GM12878 (cell line): ENCODE measurements around the gene FXYD3. TPM values are rescaled to one million over a fixed set of nuclear protein-coding genes. Genes with fewer than 3 reads are reported as not detected.

Experiments
- ATAC-seq: fragments of 200-7000 bp; cut with Tn5 transposase; 3 replicates; pipeline ENCODE4 v1.9.1; 2020; ENCODE audit warnings: mild to moderate bottlenecking, moderate library complexity
- BruUV-seq: library from RNA; stranded (reverse); fragments of 400-500 nt; replicated peaks from 2 replicates; lab custom pipeline; 2021; lab: Mats Ljungman, UMichigan
- CTCF ChIA-PET: fragments of 300-600 bp; sonication (Branson Sonifier 250); formaldehyde crosslinking; extraction: SDS; loops from one replicate; lab custom pipeline; 2021; ENCODE audit warnings: inconsistent platforms; lab: Yijun Ruan, JAX
- POLR2A ChIA-PET: fragments of 350-600 bp; formaldehyde crosslinking; extraction: SDS; loops from one replicate; lab custom pipeline; 2021; ENCODE audit warnings: inconsistent platforms; lab: Charles Lee
- RAD21 ChIA-PET: fragments of 300-600 bp; sonication (Branson Sonifier 250); formaldehyde crosslinking; loops from one replicate; lab custom pipeline; 2023; ENCODE audit warnings: antibody characterized with exemption; ENCODE audit not compliant: unreplicated experiment; lab: Charles Lee
- SMC1A ChIA-PET: fragments of 300-600 bp; sonication (Branson Sonifier 250); formaldehyde crosslinking; loops from one replicate; lab custom pipeline; 2023; ENCODE audit not compliant: unreplicated experiment, uncharacterized antibody; lab: Charles Lee
- DNase-seq: peaks from one replicate; pipeline ENCODE4 v3.0.0-alpha.2; 2011; ENCODE audit warnings: low read depth, low spot score
- FAIRE-seq: peaks from 3 replicates; lab custom pipeline; 2011; peaks lifted over from hg19 to GRCh38; lab: Jason Lieb, UNC
- H2AFZ ChIP-seq: 2 replicates; pipeline ENCODE4 v1.6.0; 2011; ENCODE audit warnings: low read depth, low read length, control low read depth; ENCODE audit not compliant: control insufficient read depth
- H3K27ac ChIP-seq: 2 replicates; pipeline ENCODE4 v1.5.1; 2011; ENCODE audit warnings: control low read depth; ENCODE audit not compliant: control insufficient read depth, insufficient read depth
- H3K27me3 ChIP-seq, 2 experiments: replicated peaks in 1 of 2; 2 replicates each; pipeline versions ENCODE4 v1.6.0 to v1.6.1; 2011; ENCODE audit warnings: low read length in 1 of 2; ENCODE audit not compliant: control insufficient read depth in 2 of 2, insufficient read depth in 2 of 2
- H3K36me3 ChIP-seq, 2 experiments: 2 replicates each; pipeline ENCODE4 v1.5.1; 2011; ENCODE audit warnings: low read length in 1 of 2; ENCODE audit not compliant: control insufficient read depth in 2 of 2, insufficient read depth in 2 of 2
- H3K4me1 ChIP-seq: 2 replicates; pipeline ENCODE4 v1.6.1; 2011; ENCODE audit warnings: mild to moderate bottlenecking, low read length, moderate library complexity, mixed read lengths; ENCODE audit not compliant: control insufficient read depth, insufficient read depth
- H3K4me2 ChIP-seq: 2 replicates; pipeline ENCODE4 v1.6.0; 2011; ENCODE audit warnings: control low read depth; ENCODE audit not compliant: control insufficient read depth, insufficient read depth
- H3K4me3 ChIP-seq: fragments of 200-600 bp; sonication (generic); 2 replicates; pipeline ENCODE4 v1.5.1; 2016
- H3K79me2 ChIP-seq: 2 replicates; pipeline ENCODE4 v1.6.0; 2011; ENCODE audit warnings: low read length; ENCODE audit not compliant: control insufficient read depth, insufficient read depth
- H3K9ac ChIP-seq: 2 replicates; pipeline ENCODE4 v1.8.0; 2011; ENCODE audit warnings: low read length, control low read depth, mixed read lengths; ENCODE audit not compliant: control insufficient read depth, insufficient read depth
- H3K9me3 ChIP-seq: replicated peaks from 3 replicates; pipeline ENCODE4 v1.5.1; 2011; ENCODE audit warnings: mild to moderate bottlenecking, low read length; ENCODE audit not compliant: control insufficient read depth, insufficient read depth
- H4K20me1 ChIP-seq: 2 replicates; pipeline ENCODE4 v1.6.0; 2011; ENCODE audit not compliant: control insufficient read depth, insufficient read depth
- EGR1 ChIP-seq, 2 experiments: IDR thresholded peaks; 1 replicate in 1 of 2; 2 replicates in 1 of 2; pipeline ENCODE4 v1.6.1; 2011 to 2012; ENCODE audit warnings: low read depth in 2 of 2, low read length in 2 of 2, borderline replicate concordance in 1 of 2, mild to moderate bottlenecking in 1 of 2, moderate library complexity in 1 of 2
- LARP7 ChIP-seq: fragments of 450-650 bp; IDR thresholded peaks from 2 replicates; pipeline ENCODE4 v1.6.1; 2017; ENCODE audit warnings: mild to moderate bottlenecking
- WGBS: methylation state at CpG from one replicate; pipeline ENCODE4 v1.1.6; 2016; ENCODE audit warnings: low lambda C conversion rate; ENCODE audit not compliant: insufficient replicate concordance, insufficient coverage; ENCODE audit errors: missing lambda C conversion rate; 5-methylcytosine and 5-hydroxymethylcytosine counted together
- in situ Hi-C: fragments of 300-500 bp; cut with MboI; formaldehyde crosslinking; loops from 9 replicates; pipeline ENCODE4 v1.14.3; 2018; ENCODE audit warnings: mixed read lengths
- intact Hi-C: fragments of 100-400 bp; cut with micrococcal nuclease; formaldehyde crosslinking; loops from one replicate; pipeline ENCODE4 v1.14.2; 2022; ENCODE audit not compliant: unreplicated experiment
- polyA plus RNA-seq, 11 experiments: library from polyadenylated mRNA; depleted of rRNA in 4 of 11; unstranded in 6 of 11; stranded (reverse) in 5 of 11; fragments of >200 nt; fragmentation: Nextera tagmentation in 4 of 11; fragmentation: Illumina TruSeq in 1 of 11; extraction: Ambion mirVana in 4 of 11; extraction: Trizol in 1 of 11; gene quantifications; 1 replicate in 1 of 11; 2 replicates in 10 of 11; pipeline versions ENCODE4 v1.2.1 to v1.2.3, GENCODE V29; 2011 to 2016; ENCODE audit warnings: inconsistent platforms in 2 of 11, missing spikeins in 2 of 11, low read depth in 1 of 11
- total RNA-seq, 4 experiments: library from RNA; depleted of rRNA in 3 of 4; stranded (reverse); fragments of >200 nt in 3 of 4; fragmentation: Illumina TruSeq in 1 of 4; extraction: Trizol in 1 of 4; gene quantifications; 2 replicates each; pipeline versions ENCODE4 v1.2.1 to v1.2.3, GENCODE V29; 2013 to 2021
- TF ChIP-seq, protein P1 (sequence below): fragments of 450-650 bp; IDR thresholded peaks from 2 replicates; pipeline ENCODE4 v1.6.1; 2016; ENCODE audit warnings: mild to moderate bottlenecking, moderate library complexity, borderline replicate concordance

Gene FXYD3
- total and polyA plus RNA-seq, 10 of the 15 experiments (the other 5 are each of a cell fraction or from before 2014, with no cell fraction given): 0.09 to 0.44 TPM; not detected in 8

DNA sequence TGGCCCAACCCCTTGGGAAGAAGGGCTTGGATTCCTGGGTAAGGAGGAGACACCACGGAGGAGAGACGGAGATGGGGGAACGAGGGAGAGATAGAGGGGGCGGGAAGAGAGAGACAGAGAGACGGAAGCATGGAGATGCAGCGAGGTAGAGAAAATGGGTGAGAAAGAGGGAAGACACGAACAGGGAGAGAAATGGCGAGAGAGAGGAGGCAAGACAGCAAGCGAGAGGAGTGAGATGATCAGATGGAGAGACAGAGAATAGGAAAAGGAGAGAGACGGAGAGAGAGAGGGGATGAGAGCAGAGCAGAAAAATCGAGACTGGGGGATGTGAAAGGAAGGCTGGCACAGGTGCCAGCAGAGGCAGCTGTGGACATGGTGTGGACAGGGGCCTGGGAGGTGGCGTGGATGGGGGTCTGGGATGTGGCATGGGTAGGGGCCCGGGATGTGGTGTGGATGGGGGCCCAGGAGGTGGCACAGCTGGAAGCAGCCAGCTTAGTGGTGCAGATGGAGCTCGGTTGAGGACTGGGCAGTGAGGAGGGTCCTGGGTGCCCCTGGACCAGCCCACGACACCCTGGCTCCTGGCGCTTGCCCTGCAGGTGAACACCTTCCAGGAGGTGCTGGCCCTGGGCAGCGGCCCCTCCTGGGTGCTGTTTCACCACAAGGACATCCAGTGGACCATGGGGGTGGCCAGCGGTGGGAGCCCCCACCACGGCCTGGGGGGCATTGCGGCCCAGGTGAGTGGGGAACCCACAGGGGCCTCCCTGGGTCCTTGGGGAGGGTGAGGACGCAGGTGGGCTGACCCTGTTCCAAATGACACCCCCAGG lies 40.2 kb upstream of the FXYD3 start:
- no peak overlapping the region for H2AFZ ChIP-seq

More for the DNA sequence above, 40.2 kb upstream of the FXYD3 start:
- in situ Hi-C loops (no loop called here), intact Hi-C loops (no loop called here)
- Histone ChIP-seq H3K79me2 (no peaks in the 10 kb centered on the region), H3K9me3 (no peaks in the 10 kb centered on the region; the same call in 2 of the 3 replicates), H3K9ac (no peak overlapping the region), H4K20me1 (no peaks in the 10 kb centered on the region), H3K36me3 (no peaks in the 10 kb centered on the region), H3K4me2 (no peak overlapping the region), H3K27me3 (peaks cover 0 to 1% of the 10 kb centered on the region in 2 experiments; a peak in 1 of 4 replicates), H3K4me1 (no peaks in the 10 kb centered on the region), H3K27ac (no peak overlapping the region), H3K4me3 (no peak overlapping the region)
- CTCF ChIA-PET: no interaction called here
- RAD21 ChIA-PET: no interaction called here
- ATAC-seq (no peak), FAIRE-seq (no peak), DNase-seq (no peak)
- TF ChIP-seq, protein P1, sequence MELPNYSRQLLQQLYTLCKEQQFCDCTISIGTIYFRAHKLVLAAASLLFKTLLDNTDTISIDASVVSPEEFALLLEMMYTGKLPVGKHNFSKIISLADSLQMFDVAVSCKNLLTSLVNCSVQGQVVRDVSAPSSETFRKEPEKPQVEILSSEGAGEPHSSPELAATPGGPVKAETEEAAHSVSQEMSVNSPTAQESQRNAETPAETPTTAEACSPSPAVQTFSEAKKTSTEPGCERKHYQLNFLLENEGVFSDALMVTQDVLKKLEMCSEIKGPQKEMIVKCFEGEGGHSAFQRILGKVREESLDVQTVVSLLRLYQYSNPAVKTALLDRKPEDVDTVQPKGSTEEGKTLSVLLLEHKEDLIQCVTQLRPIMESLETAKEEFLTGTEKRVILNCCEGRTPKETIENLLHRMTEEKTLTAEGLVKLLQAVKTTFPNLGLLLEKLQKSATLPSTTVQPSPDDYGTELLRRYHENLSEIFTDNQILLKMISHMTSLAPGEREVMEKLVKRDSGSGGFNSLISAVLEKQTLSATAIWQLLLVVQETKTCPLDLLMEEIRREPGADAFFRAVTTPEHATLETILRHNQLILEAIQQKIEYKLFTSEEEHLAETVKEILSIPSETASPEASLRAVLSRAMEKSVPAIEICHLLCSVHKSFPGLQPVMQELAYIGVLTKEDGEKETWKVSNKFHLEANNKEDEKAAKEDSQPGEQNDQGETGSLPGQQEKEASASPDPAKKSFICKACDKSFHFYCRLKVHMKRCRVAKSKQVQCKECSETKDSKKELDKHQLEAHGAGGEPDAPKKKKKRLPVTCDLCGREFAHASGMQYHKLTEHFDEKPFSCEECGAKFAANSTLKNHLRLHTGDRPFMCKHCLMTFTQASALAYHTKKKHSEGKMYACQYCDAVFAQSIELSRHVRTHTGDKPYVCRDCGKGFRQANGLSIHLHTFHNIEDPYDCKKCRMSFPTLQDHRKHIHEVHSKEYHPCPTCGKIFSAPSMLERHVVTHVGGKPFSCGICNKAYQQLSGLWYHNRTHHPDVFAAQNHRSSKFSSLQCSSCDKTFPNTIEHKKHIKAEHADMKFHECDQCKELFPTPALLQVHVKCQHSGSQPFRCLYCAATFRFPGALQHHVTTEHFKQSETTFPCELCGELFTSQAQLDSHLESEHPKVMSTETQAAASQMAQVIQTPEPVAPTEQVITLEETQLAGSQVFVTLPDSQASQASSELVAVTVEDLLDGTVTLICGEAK: no peak
- no peak for TF ChIP-seq LARP7
- no peak for TF ChIP-seq EGR1 (IDR thresholded peaks at IDR 0.05; ENCODE audit: borderline replicate concordance in 1 of 2, low read depth in 2 of 2, low read length in 2 of 2)
- BruUV-seq: no TSS peak
- WGBS: 41% methylated on average over 21 of the region's 21 CpGs
- POLR2A ChIA-PET: interaction anchor here (1.0 kb wide), 1 partner anchor 139 kb away, joined by 4 read pairs; no protein-coding TSS in a partner anchor
- SMC1A ChIA-PET: no interaction called here
